ENCODE data around the gene FRAS1. TPM values are rescaled to one million over a fixed set of nuclear protein-coding genes. Genes with fewer than 3 reads are reported as not detected.

Gene FRAS1
- total RNA-seq, 1 donor from 2014 or later, result 24.6 TPM

GRCh38 chr4:78512357-78512920 is 455.3 kb downstream of the FRAS1 start:
- Mint-ChIP-seq H3K4me3 (ENCODE audit: unreplicated experiment) (no peak overlapping the region), H3K36me3 (ENCODE audit: low read depth, unreplicated experiment) (peaks cover 4% of the 10 kb centered on the region), H3K9me3 (ENCODE audit: unreplicated experiment) (no peaks in the 10 kb centered on the region), H3K27ac (ENCODE audit: unreplicated experiment) (no peak overlapping the region), H3K4me1 (ENCODE audit: low read depth, unreplicated experiment) (peaks cover 3% of the 10 kb centered on the region), H3K27me3 (ENCODE audit: low read depth, unreplicated experiment) (no peaks in the 10 kb centered on the region)
- H3K27ac ChIP-seq (ENCODE audit: low read depth, low read length), result no peak overlapping the region
- FAIRE-seq, result no peak
- no peaks in the 10 kb centered on the region for H3K36me3 ChIP-seq (ENCODE audit: insufficient read depth, low read length)
- H3K27me3 ChIP-seq (ENCODE audit: insufficient read depth, low read length), result no peaks in the 10 kb centered on the region
- H2AFZ ChIP-seq (ENCODE audit: low read depth, low read length), result no peak overlapping the region
- no peaks in the 10 kb centered on the region for H3K4me1 ChIP-seq (ENCODE audit: insufficient read depth, low read length)
- no peak overlapping the region for H3K4me3 ChIP-seq (ENCODE audit: insufficient read depth, low read depth, low read length)
- no peak overlapping the region for H3K9ac ChIP-seq (ENCODE audit: low read length)
- no peaks in the 10 kb centered on the region for H4K20me1 ChIP-seq (ENCODE audit: insufficient read depth, low read length)
- H3K79me2 ChIP-seq (ENCODE audit: insufficient read depth, low read length), result no peaks in the 10 kb centered on the region
- no peak overlapping the region for H3K4me2 ChIP-seq (ENCODE audit: low read length)
- no peak for DNase-seq (ENCODE audit: low read depth)
- TF ChIP-seq EZH2 (IDR thresholded peaks at IDR 0.05; ENCODE audit: insufficient read depth, low read length), result no peak
- no peak for TF ChIP-seq CTCF (IDR thresholded peaks at IDR 0.05; ENCODE audit: insufficient read depth, low read depth, low read length)
- no peaks in the 10 kb centered on the region for H3K9me3 ChIP-seq (ENCODE audit: insufficient read depth, low read depth, low read length)

- peaks cover 3% of the 10 kb centered on the region for H3K36me3 Mint-ChIP-seq (ENCODE audit: low read depth, unreplicated experiment)
- no peaks in the 10 kb centered on the region for H3K27me3 Mint-ChIP-seq (ENCODE audit: low read depth, unreplicated experiment)
- no peak overlapping the region for H3K9ac ChIP-seq (ENCODE audit: low read length)
- no peaks in the 10 kb centered on the region for H3K36me3 ChIP-seq (ENCODE audit: insufficient read depth, low read length)
- no peak for FAIRE-seq
- H2AFZ ChIP-seq (ENCODE audit: low read depth, low read length), result no peak overlapping the region
- H3K27ac Mint-ChIP-seq (ENCODE audit: unreplicated experiment), result no peak overlapping the region
- H3K9me3 ChIP-seq (ENCODE audit: insufficient read depth, low read depth, low read length), result no peaks in the 10 kb centered on the region
- no peaks in the 10 kb centered on the region for H4K20me1 ChIP-seq (ENCODE audit: insufficient read depth, low read length)
- TF ChIP-seq EZH2 (IDR thresholded peaks at IDR 0.05; ENCODE audit: insufficient read depth, low read length), result no peak
- no peak for TF ChIP-seq CTCF (IDR thresholded peaks at IDR 0.05; ENCODE audit: insufficient read depth, low read depth, low read length)
- H3K4me1 ChIP-seq (ENCODE audit: insufficient read depth, low read length), result no peaks in the 10 kb centered on the region
- H3K79me2 ChIP-seq (ENCODE audit: insufficient read depth, low read length), result no peaks in the 10 kb centered on the region
- H3K27ac ChIP-seq (ENCODE audit: low read depth, low read length), result no peak overlapping the region
- peaks cover 3% of the 10 kb centered on the region for H3K4me1 Mint-ChIP-seq (ENCODE audit: low read depth, unreplicated experiment)
- no peak overlapping the region for H3K4me2 ChIP-seq (ENCODE audit: low read length)
- no peaks in the 10 kb centered on the region for H3K9me3 Mint-ChIP-seq (ENCODE audit: unreplicated experiment)
- no peak overlapping the region for H3K4me3 Mint-ChIP-seq (ENCODE audit: unreplicated experiment)
- H3K27me3 ChIP-seq (ENCODE audit: insufficient read depth, low read length), result no peaks in the 10 kb centered on the region
- no peak overlapping the region for H3K4me3 ChIP-seq (ENCODE audit: insufficient read depth, low read depth, low read length)
- DNase-seq (ENCODE audit: low read depth), result no peak
Observed at GRCh38 chr4:78513411-78513975, 456.4 kb downstream of the FRAS1 start.

GRCh38 chr4:78517050-78517652 is 460.0 kb downstream of the FRAS1 start:
- no peak overlapping the region for H3K4me3 ChIP-seq (ENCODE audit: insufficient read depth, low read depth, low read length)

More at GRCh38 chr4:78517050-78517652, 460.0 kb downstream of the FRAS1 start:
- Mint-ChIP-seq H3K27ac (ENCODE audit: unreplicated experiment) (no peak overlapping the region), H3K4me3 (ENCODE audit: unreplicated experiment) (no peak overlapping the region), H3K36me3 (ENCODE audit: low read depth, unreplicated experiment) (no peaks in the 10 kb centered on the region), H3K4me1 (ENCODE audit: low read depth, unreplicated experiment) (no peaks in the 10 kb centered on the region), H3K27me3 (ENCODE audit: low read depth, unreplicated experiment) (no peaks in the 10 kb centered on the region), H3K9me3 (ENCODE audit: unreplicated experiment) (no peaks in the 10 kb centered on the region)
- no peak overlapping the region for H3K27ac ChIP-seq (ENCODE audit: low read depth, low read length)
- FAIRE-seq (peak; percentile 39), DNase-seq (ENCODE audit: low read depth) (peak; percentile 23)
- H3K9me3 ChIP-seq (ENCODE audit: insufficient read depth, low read depth, low read length), result no peaks in the 10 kb centered on the region
- H4K20me1 ChIP-seq (ENCODE audit: insufficient read depth, low read length), result no peaks in the 10 kb centered on the region
- no peaks in the 10 kb centered on the region for H3K27me3 ChIP-seq (ENCODE audit: insufficient read depth, low read length)
- no peaks in the 10 kb centered on the region for H3K4me1 ChIP-seq (ENCODE audit: insufficient read depth, low read length)
- no peak overlapping the region for H2AFZ ChIP-seq (ENCODE audit: low read depth, low read length)
- TF ChIP-seq CTCF (IDR thresholded peaks at IDR 0.05; ENCODE audit: insufficient read depth, low read depth, low read length), result peak; percentile 65
- TF ChIP-seq EZH2 (IDR thresholded peaks at IDR 0.05; ENCODE audit: insufficient read depth, low read length), result no peak
- H3K9ac ChIP-seq (ENCODE audit: low read length), result no peak overlapping the region
- H3K36me3 ChIP-seq (ENCODE audit: insufficient read depth, low read length), result no peaks in the 10 kb centered on the region
- no peaks in the 10 kb centered on the region for H3K79me2 ChIP-seq (ENCODE audit: insufficient read depth, low read length)
- no peak overlapping the region for H3K4me2 ChIP-seq (ENCODE audit: low read length)
